LNCAP (cell line): Measurements from ENCODE around the gene PRKCH.

ENCODE experiments used
- CTCF ChIP-seq: fragments of 450-650 bp; IDR thresholded peaks from 2 replicates; pipeline ENCODE4 v1.5.1; 2017; ENCODE audit warnings: mild to moderate bottlenecking

PRKCH gene

GRCh38 chr14:61512026-61512834 is 190.9 kb downstream of the PRKCH start:
- no peak for TF ChIP-seq CTCF

- TF ChIP-seq CTCF, result no peak
These were observed 192.8 kb downstream of the PRKCH start for GRCh38 chr14:61513986-61514830.

- TF ChIP-seq CTCF, result no peak
These were observed 193.5 kb downstream of the PRKCH start for GRCh38 chr14:61514927-61515326.

GRCh38 chr14:61515436-61516117 is 194.2 kb downstream of the PRKCH start:
- TF ChIP-seq CTCF, result no peak

GRCh38 chr14:61516118-61516743 is 194.9 kb downstream of the PRKCH start:
- TF ChIP-seq CTCF, result no peak

GRCh38 chr14:61516964-61517653 is 195.7 kb downstream of the PRKCH start:
- no peak for TF ChIP-seq CTCF
